D341Med (cell line): ENCODE data around the gene PSMB4.

ENCODE experiments used
- DNase-seq: peaks from one replicate; pipeline ENCODE4 v3.0.0; 2012; ENCODE audit warnings: low spot score

The PSMB4 gene

GRCh38 chr1:151443846-151444782 lies 44.7 kb downstream of the PSMB4 start:
- DNase-seq = peak; percentile 86

- no peak for DNase-seq
Measured at GRCh38 chr1:151444783-151445177, 45.4 kb downstream of the PSMB4 start.

GRCh38 chr1:151447696-151448095 lies 48.3 kb downstream of the PSMB4 start:
- no peak for DNase-seq
